HepG2 (cell line): ENCODE results near the gene DPM2. TPM values are rescaled to one million over a fixed set of nuclear protein-coding genes. Genes with fewer than 3 reads are reported as not detected.

Experiments used
- BRD4 ChIP-seq: sonication (generic); formaldehyde crosslinking; IDR thresholded peaks from 2 replicates; pipeline ENCODE4 v1.4.0; 2020; ENCODE audit warnings: missing genetic modification reagents
- DNMT1 ChIP-seq: sonication (generic); formaldehyde crosslinking; IDR thresholded peaks from 2 replicates; pipeline ENCODE4 v1.5.1; 2020; ENCODE audit warnings: mild to moderate bottlenecking, missing genetic modification reagents
- FLYWCH1 ChIP-seq: sonication (generic); formaldehyde crosslinking; IDR thresholded peaks from 2 replicates; pipeline ENCODE4 v1.8.1; 2023; ENCODE audit warnings: mild to moderate bottlenecking, missing genetic modification reagents
- KIAA2018 ChIP-seq: sonication (generic); formaldehyde crosslinking; IDR thresholded peaks from 2 replicates; pipeline ENCODE4 v1.5.0; 2020; ENCODE audit warnings: mild to moderate bottlenecking, missing genetic modification reagents, borderline replicate concordance
- MBNL3 ChIP-seq: fragments of 250-450 bp; sonication (Bioruptor Pico); conservative IDR thresholded peaks from 2 replicates; pipeline ENCODE4 v1.8.0; 2022; ENCODE audit warnings: mild to moderate bottlenecking, inconsistent platforms
- NRL ChIP-seq: sonication (generic); formaldehyde crosslinking; IDR thresholded peaks from 2 replicates; pipeline ENCODE4 v1.5.0; 2020; ENCODE audit warnings: missing genetic modification reagents, mild to moderate bottlenecking, moderate library complexity, borderline replicate concordance
- POLR2A ChIP-seq, 2 experiments: IDR thresholded peaks; 2 replicates each; pipeline ENCODE4 v1.6.1; 2011; ENCODE audit warnings: low read depth in 2 of 2, low read length in 2 of 2, mild to moderate bottlenecking in 1 of 2, moderate library complexity in 1 of 2; ENCODE audit not compliant: insufficient read depth in 1 of 2
- PREB ChIP-seq: sonication (generic); formaldehyde crosslinking; IDR thresholded peaks from 2 replicates; pipeline ENCODE4 v1.4.0; 2020; ENCODE audit warnings: missing genetic modification reagents
- THAP8 ChIP-seq: sonication (generic); formaldehyde crosslinking; IDR thresholded peaks from 2 replicates; pipeline ENCODE4 v1.5.1; 2020; ENCODE audit warnings: missing genetic modification reagents, mild to moderate bottlenecking, borderline replicate concordance
- ZIK1 ChIP-seq: sonication (generic); formaldehyde crosslinking; IDR thresholded peaks from 2 replicates; pipeline ENCODE4 v1.5.0; 2020; ENCODE audit warnings: mild to moderate bottlenecking, low read depth, missing genetic modification reagents, borderline replicate concordance
- ZNF354B ChIP-seq: sonication (generic); formaldehyde crosslinking; IDR thresholded peaks from 2 replicates; pipeline ENCODE4 v1.8.0; 2022; ENCODE audit warnings: mild to moderate bottlenecking, missing genetic modification reagents
- ZNF678 ChIP-seq: sonication (generic); formaldehyde crosslinking; IDR thresholded peaks from 2 replicates; pipeline ENCODE4 v1.4.0; 2020; ENCODE audit warnings: mild to moderate bottlenecking, missing genetic modification reagents
- polyA plus RNA-seq, 8 experiments: library from polyadenylated mRNA; depleted of rRNA in 3 of 8; stranded (reverse) in 7 of 8; unstranded in 1 of 8; fragments of >200 nt; fragmentation: Illumina TruSeq in 4 of 8; extraction: Trizol in 4 of 8; gene quantifications; 2 replicates each; pipeline versions ENCODE4 v1.2.1 to v1.2.3, GENCODE V29; 2011 to 2016; ENCODE audit warnings: low read depth in 4 of 8, missing spikeins in 1 of 8, mixed read lengths in 1 of 8; ENCODE audit not compliant: insufficient read depth in 1 of 8
- total RNA-seq, 5 experiments: library from RNA; depleted of rRNA; stranded (reverse); fragments of >200 nt; fragmentation: Illumina TruSeq; extraction: Trizol; gene quantifications; 2 replicates each; pipeline ENCODE4 v1.2.3, GENCODE V29; 2016; ENCODE audit warnings: low read depth in 1 of 5
- TF ChIP-seq, protein P1 (sequence below): IDR thresholded peaks from 2 replicates; pipeline ENCODE4 v1.6.1; 2016; ENCODE audit warnings: missing biosample characterization, missing genetic modification reagents, low read depth
- TF ChIP-seq, protein P2 (sequence below): sonication (generic); formaldehyde crosslinking; IDR thresholded peaks from 2 replicates; pipeline ENCODE4 v1.8.1; 2022; ENCODE audit warnings: low read depth, mild to moderate bottlenecking, missing genetic modification reagents

The DPM2 gene
- total and polyA plus RNA-seq, 2 of the 13 experiments (the other 11 are each of a cell fraction or from before 2014, with no cell fraction given): 24.8 to 35.3 TPM

- TF ChIP-seq KIAA2018 (CRISPR knock-in tag) (no peak), BRD4 (CRISPR knock-in tag) (no peak), MBNL3 (CRISPR knock-in tag) (no peak), NRL (no peak), PREB (no peak), THAP8 (CRISPR knock-in tag) (no peak), FLYWCH1 (CRISPR knock-in tag) (no peak), DNMT1 (CRISPR knock-in tag) (0 out of 2 replicates have a peak, but pooled peaks have one; percentile 32), ZNF354B (CRISPR knock-in tag) (no peak), POLR2A (IDR thresholded peaks at IDR 0.05; ENCODE audit: insufficient read depth in 1 of 2, low read depth in 2 of 2, low read length in 2 of 2) (0 out of 4 replicates have a peak, but pooled peaks of 1 of the 2 experiments have one; percentile 24), ZNF678 (CRISPR knock-in tag) (no peak), ZIK1 (CRISPR knock-in tag) (no peak)
- TF ChIP-seq, protein P1, sequence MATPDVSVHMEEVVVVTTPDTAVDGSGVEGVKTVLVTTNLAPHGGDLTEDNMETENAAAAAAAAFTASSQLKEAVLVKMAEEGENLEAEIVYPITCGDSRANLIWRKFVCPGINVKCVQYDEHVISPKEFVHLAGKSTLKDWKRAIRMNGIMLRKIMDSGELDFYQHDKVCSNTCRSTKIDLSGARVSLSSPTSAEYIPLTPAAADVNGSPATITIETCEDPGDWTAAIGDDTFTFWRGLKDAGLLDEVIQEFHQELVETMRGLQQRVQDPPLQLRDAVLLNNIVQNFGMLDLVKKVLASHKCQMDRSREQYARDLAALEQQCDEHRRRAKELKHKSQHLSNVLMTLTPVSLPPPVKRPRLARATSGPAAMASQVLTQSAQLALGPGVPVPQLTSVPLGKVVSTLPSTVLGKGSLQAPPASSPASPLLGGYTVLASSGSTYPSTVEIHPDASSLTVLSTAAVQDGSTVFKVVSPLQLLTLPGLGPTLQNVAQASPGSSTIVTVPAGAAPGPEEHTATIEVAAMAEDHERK (CRISPR knock-in tag): no peak
- TF ChIP-seq, protein P2, sequence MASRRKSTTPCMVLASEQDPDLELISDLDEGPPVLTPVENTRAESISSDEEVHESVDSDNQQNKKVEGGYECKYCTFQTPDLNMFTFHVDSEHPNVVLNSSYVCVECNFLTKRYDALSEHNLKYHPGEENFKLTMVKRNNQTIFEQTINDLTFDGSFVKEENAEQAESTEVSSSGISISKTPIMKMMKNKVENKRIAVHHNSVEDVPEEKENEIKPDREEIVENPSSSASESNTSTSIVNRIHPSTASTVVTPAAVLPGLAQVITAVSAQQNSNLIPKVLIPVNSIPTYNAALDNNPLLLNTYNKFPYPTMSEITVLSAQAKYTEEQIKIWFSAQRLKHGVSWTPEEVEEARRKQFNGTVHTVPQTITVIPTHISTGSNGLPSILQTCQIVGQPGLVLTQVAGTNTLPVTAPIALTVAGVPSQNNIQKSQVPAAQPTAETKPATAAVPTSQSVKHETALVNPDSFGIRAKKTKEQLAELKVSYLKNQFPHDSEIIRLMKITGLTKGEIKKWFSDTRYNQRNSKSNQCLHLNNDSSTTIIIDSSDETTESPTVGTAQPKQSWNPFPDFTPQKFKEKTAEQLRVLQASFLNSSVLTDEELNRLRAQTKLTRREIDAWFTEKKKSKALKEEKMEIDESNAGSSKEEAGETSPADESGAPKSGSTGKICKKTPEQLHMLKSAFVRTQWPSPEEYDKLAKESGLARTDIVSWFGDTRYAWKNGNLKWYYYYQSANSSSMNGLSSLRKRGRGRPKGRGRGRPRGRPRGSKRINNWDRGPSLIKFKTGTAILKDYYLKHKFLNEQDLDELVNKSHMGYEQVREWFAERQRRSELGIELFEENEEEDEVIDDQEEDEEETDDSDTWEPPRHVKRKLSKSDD (CRISPR knock-in tag): no peak
Measured at GRCh38 chr9:127930231-127931091, 7.2 kb downstream of the DPM2 start, which contains the start of gene PIP5KL1 (continued).
